RWPE2 (cell line): ENCODE results near the gene EFEMP2.
A peak's percentile ranks its signal among the peaks of the same experiment; 100 is the strongest.

Experiments
- ATAC-seq: fragments of 200-7000 bp; cut with Tn5 transposase; 3 replicates; pipeline ENCODE4 v1.9.1; 2021; ENCODE audit warnings: low read depth
- DNase-seq: peaks from one replicate; pipeline ENCODE4 v3.0.0-alpha.2; 2020; ENCODE audit warnings: low spot score
- H3K27ac ChIP-seq: fragments of 450-650 bp; 2 replicates; pipeline ENCODE4 v1.5.1; 2017; ENCODE audit warnings: mild to moderate bottlenecking; ENCODE audit not compliant: poor library complexity, severe bottlenecking
- H3K27me3 ChIP-seq: fragments of 250-450 bp; sonication (Bioruptor Pico); 2 replicates; pipeline ENCODE4 v1.5.1; 2021; ENCODE audit warnings: mild to moderate bottlenecking, moderate library complexity; ENCODE audit not compliant: insufficient read depth, poor library complexity, severe bottlenecking
- H3K36me3 ChIP-seq: fragments of 250-450 bp; sonication (Bioruptor Pico); 2 replicates; pipeline ENCODE4 v1.5.1; 2020; ENCODE audit warnings: low read depth, mild to moderate bottlenecking, moderate library complexity
- H3K4me1 ChIP-seq: fragments of 250-450 bp; sonication (Bioruptor Pico); 2 replicates; pipeline ENCODE4 v1.5.1; 2021; ENCODE audit warnings: mild to moderate bottlenecking, moderate library complexity; ENCODE audit not compliant: insufficient read depth, poor library complexity, severe bottlenecking
- H3K4me3 ChIP-seq: fragments of 250-450 bp; sonication (Bioruptor Pico); 2 replicates; pipeline ENCODE4 v1.5.1; 2021; ENCODE audit warnings: mild to moderate bottlenecking, moderate library complexity; ENCODE audit not compliant: severe bottlenecking
- H3K9me3 ChIP-seq: fragments of 250-450 bp; sonication (Bioruptor Pico); 2 replicates; pipeline ENCODE4 v1.5.1; 2021; ENCODE audit warnings: mild to moderate bottlenecking, moderate library complexity; ENCODE audit not compliant: severe bottlenecking
- TF ChIP-seq, protein P1 (sequence below): fragments of 450-650 bp; IDR thresholded peaks from one replicate; pipeline ENCODE4 v1.5.1; 2017; ENCODE audit warnings: mild to moderate bottlenecking, moderate library complexity; ENCODE audit not compliant: poor library complexity, severe bottlenecking

EFEMP2 gene

DNA sequence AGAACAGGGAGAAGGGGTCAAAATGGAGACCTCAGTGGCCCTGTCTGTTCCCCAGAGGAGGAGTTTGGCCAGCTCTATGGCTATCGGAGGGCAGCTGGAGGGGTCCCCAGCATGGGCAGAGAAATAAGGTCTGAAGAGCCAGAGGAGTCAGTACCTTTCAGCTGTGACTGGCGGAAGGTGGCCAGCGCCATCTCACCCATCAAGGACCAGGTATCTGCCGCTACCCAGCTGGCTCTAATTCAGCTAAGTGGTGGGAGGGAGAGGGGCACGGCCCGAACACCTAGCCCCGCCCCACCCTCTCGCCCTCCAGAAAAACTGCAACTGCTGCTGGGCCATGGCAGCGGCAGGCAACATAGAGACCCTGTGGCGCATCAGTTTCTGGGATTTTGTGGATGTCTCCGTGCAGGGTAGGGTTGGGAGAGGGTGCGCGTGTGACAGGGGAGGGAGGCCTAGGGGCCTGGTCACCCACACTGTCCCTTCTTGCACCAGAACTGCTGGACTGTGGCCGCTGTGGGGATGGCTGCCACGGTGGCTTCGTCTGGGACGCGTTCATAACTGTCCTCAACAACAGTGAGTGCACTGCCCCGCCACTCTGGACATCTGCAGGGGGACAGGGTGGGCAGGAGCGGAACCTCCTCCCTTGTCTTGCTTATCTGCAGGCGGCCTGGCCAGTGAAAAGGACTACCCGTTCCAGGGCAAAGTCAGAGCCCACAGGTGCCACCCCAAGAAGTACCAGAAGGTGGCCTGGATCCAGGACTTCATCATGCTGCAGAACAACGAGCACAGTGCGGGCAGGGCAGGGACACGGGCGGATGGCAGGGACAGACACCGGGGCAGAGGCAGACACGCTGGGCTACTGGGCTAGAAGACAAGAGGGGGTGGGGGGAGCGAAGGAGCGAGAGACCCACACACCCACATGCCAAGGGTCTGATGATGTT, 9.8 kb upstream of the EFEMP2 start:
- H3K4me1 ChIP-seq, result no peaks in the 10 kb centered on the region
- H3K9me3 ChIP-seq, result no peaks in the 10 kb centered on the region
- no peak overlapping the region for H3K27ac ChIP-seq
- TF ChIP-seq, protein P1, sequence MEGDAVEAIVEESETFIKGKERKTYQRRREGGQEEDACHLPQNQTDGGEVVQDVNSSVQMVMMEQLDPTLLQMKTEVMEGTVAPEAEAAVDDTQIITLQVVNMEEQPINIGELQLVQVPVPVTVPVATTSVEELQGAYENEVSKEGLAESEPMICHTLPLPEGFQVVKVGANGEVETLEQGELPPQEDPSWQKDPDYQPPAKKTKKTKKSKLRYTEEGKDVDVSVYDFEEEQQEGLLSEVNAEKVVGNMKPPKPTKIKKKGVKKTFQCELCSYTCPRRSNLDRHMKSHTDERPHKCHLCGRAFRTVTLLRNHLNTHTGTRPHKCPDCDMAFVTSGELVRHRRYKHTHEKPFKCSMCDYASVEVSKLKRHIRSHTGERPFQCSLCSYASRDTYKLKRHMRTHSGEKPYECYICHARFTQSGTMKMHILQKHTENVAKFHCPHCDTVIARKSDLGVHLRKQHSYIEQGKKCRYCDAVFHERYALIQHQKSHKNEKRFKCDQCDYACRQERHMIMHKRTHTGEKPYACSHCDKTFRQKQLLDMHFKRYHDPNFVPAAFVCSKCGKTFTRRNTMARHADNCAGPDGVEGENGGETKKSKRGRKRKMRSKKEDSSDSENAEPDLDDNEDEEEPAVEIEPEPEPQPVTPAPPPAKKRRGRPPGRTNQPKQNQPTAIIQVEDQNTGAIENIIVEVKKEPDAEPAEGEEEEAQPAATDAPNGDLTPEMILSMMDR, result no peak
- H3K27me3 ChIP-seq, result no peaks in the 10 kb centered on the region
- ATAC-seq, result no peak
- peaks cover 38% of the 10 kb centered on the region for H3K36me3 ChIP-seq
- H3K4me3 ChIP-seq, result no peak overlapping the region
- DNase-seq, result peak; percentile 58

DNA sequence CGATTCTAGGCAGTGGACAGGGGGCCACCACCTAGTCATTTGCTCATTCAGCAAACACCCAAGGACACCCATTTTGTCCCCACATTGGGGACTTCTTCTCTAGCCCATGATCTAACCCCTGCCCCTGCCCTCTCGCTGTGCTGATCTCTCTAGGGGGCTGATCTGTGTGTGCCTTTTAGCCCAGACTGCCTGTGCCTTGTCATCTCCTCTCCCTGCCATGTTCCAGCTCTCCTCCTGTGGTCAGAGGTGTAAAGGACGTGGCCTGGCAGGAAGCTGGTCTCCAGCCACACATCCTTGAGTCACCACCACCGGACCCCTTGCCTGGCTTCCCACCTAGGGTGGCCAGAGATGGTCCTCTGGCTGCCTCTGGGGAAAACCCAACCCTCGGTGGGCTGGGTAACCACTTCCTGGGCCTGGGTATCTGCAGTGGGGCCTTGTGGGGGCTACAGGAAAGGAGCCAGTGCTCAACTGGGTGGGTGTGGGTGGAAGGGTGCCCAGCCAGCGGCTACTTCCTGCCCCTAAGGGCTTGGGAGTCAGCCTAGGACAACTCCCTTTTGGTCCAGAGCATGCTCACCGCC, 8.3 kb upstream of the EFEMP2 start:
- TF ChIP-seq, protein P1, result no peak
- Histone ChIP-seq H3K9me3 (no peaks in the 10 kb centered on the region), H3K27ac (peak overlapping the region; percentile 1), H3K36me3 (peaks cover 28% of the 10 kb centered on the region), H3K4me1 (no peaks in the 10 kb centered on the region), H3K27me3 (no peaks in the 10 kb centered on the region), H3K4me3 (no peak overlapping the region)
- ATAC-seq, result no peak
- DNase-seq, result peak; percentile 52

DNA sequence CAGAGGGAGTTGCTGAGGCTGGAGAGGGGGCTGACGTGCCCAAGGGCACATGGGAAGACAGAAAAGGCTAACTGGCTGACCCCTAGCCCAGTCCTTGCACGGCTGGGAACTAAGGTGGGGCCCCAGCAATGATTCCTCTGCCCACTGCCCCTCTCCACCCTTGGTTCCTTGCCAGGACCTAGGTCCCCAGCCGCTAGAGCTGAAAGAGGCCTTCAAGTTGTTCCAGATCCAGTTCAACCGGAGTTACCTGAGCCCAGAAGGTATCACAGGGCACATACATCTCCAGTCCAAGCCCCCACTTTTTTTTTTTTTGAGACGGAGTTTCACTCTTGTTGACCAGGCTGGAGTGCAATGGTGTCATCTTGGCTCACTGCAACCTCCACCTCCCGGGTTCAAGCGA, 7.4 kb upstream of the EFEMP2 start:
- no peak for ATAC-seq

DNA sequence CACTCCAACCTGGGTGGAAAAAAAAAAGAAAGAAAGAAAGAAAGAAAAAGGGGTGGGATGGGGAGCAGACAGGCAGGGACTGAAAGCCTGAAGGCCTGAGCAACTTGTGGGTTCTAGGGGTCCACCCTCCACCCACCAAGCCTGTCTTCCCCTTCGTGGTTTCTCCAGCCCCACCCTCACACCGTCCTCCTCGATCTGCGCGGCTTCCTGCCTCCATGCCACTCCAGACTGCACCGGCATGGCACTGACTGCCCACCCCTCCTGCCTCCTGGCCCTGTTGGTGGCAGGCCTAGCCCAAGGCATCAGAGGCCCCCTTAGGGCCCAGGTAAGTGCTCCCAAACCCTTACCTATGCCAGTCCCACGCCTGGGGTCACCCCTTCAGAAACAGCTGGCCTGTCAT, 7.0 kb upstream of the EFEMP2 start, which contains the start of gene CTSW:
Gene CTSW (plus strand): TSS at position 221 of the 400 bp plus-strand sequence. CDS start 18 bp downstream, at position 239.
- DNase-seq, result no peak
- H3K4me3 ChIP-seq, result no peak within 1 kb of the TSS
- H3K27me3 ChIP-seq, result no peaks in the 10 kb centered on the region
- TF ChIP-seq, protein P1, result no peak
- no peaks in the 10 kb centered on the region for H3K9me3 ChIP-seq
- no peaks in the 10 kb centered on the region for H3K4me1 ChIP-seq
- no peak within 1 kb of the TSS for H3K27ac ChIP-seq
- ATAC-seq, result no peak
- H3K36me3 ChIP-seq, result peaks cover 17% of the 10 kb centered on the region

More for the DNA sequence above, 7.4 kb upstream of the EFEMP2 start:
- Histone ChIP-seq H3K9me3 (no peaks in the 10 kb centered on the region), H3K4me1 (no peaks in the 10 kb centered on the region), H3K27me3 (no peaks in the 10 kb centered on the region), H3K4me3 (no peak overlapping the region), H3K36me3 (peaks cover 21% of the 10 kb centered on the region), H3K27ac (no peak overlapping the region)
- DNase-seq, result no peak
- TF ChIP-seq, protein P1, result no peak
